Stimulated activated CD4-positive, alpha-beta T cell treated with anti-CD3 and anti-CD28 coated beads, Interleukin-4, amount 100 ng/mL, for 48 hours (primary cell): ENCODE results near the gene DMD.

Experiments used
- DNase-seq, 2 donors: peaks; one replicate each; pipeline ENCODE4 v3.0.0-alpha.2; 2020; ENCODE audit warnings: low read depth in 2 of 2

Gene DMD

DNA sequence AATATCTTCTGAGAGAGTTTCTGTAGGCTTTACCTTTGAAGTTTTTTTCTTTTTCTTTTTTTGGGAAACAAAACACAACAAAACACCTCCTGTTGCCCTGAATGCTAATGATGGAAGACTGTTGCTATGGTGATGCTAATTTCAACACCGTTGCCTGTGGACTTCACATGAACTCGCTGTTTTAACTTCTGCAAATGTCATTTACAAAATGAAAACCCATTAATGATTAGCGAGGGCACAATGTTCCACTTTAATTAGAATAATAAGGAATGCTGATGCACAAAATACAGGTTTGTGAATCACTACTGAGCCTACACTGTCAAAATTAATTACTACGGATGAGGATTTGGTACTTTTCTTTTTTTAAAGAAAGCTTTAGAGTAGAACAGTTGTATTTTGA, 1912.4 kb downstream of the DMD start:
- DNase-seq = no peak

DNA sequence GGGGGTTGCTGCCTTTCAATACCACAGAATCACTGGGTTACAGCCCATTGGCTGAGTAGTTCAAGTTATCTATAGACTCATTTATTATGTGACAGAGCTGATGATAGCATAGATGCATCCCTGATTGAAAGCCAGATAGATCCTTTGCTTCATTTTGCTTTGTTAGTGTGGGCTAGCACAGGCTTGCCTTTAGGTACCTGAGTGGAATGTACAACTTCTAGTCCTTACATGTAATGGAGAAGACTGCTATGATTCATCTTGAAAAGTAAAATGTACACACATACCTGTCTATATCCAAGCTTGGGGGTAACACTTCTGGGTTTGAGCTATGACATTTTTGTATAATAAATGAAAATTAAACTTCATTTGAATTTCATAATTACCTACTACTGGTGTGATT, 1913.5 kb downstream of the DMD start:
- DNase-seq = no peak

DNA sequence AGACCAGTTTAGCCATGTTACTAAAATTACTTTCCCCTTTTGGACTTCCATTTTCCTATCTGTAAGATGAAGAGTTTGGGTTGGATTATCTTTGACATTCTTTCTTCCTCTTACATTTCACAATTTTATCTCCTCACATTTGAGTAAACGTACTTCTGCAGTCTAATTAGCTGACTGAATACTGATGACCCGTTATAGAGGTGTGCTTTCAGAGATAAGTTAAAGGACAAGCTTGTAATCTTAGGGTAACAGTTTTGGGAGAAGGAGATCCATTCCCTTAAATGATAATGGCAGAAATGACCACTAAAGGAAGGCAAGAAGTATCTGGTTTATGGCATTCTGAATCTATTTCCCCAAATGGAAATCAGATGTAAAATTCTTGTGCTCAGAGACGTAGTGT, 1916.9 kb downstream of the DMD start:
- no peak for DNase-seq

DNA sequence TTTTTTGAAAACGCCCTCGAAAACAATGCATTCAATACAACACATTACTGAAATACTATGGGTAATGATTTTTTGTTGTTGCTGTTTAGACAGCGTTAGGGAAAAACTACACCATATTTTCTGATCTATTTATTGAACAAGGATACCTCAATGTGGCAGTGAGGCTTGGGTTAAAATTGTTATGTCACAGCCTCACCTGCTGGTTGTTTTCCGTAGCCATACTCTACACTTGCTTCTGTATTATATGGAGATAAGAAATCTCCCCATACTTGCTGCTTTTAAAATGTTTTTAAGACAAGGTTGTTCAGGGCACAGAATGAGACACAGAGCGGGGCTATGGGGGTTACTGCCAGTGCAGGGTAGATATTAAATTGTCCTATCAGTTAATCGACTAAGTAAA, 1917.9 kb downstream of the DMD start:
- DNase-seq = no peak

DNA sequence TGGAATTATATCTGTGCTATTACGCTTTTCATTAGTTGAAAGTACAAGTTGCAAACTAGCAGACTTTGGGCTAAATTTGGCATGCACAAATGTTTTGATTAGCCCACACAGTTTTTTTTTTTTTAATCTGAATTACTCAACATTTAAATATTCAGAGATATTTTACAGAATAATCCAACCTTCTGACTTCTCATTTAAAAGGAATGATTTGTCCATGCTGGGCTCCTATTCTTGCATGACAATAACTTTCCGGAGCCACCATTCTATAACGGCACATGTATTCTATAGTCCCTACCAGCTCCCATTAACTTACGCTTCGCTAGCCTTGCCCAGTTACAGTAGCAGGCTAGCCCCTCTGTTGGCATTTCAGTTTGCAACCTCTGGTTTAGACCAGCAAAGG, 1920.2 kb downstream of the DMD start:
- no peak for DNase-seq

DNA sequence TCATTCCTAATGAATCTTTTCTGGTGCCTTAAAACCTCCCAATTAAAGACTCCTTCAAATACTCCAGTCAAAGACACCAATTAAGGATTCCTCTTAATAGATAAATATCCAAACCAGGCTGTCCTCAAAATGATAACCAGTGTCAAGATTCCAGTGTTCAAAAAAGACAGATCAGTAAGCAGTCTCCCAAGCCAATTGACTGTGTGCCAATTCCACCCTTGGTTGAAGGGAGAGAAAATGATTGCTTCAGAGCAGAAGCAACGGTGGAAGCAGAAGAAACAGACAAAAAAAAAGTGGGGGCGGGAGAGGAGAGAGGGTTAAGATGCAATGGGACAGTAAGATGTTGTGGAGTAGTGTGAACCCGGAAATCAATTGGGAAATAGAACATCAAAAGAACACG, 1923.5 kb downstream of the DMD start:
- DNase-seq = no peak

DNA sequence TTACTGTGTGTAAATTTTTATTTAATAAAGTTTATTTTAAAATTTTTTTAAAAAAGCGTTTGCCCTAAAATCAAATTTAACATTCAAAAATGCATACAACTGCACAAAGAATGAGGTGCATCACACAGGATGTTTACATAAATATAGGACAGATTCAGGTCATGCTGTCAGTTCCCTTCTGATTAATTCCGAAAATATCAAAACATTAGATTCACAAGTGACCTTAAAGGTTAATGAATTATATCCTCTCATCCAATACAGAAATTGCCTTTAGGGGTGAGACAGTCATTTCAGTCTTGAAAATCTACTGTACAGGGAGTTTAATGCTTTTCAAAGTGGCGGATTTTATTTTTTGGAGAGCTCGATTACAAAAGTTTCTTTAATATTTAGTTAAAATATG, 1930.8 kb downstream of the DMD start:
- DNase-seq = no peak

DNA sequence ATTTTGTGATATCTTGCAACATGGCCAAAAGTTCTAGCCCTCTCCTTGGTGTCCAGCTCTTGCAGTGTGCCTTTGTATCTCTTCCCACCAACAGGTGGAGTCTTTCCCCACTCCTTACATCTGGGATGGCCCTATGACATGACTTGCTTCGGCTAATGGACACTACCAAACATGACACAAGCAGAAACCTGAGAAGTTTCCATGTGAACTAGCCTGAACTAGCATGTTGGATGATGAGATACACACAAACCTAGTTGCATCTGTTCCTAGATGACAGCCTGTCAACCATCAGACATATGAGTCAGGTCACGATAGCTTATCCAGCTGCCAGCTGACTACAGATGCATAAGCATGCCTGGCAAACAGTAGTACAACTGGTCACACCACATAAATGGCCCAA, 1932.0 kb downstream of the DMD start:
- no peak for DNase-seq

DNA sequence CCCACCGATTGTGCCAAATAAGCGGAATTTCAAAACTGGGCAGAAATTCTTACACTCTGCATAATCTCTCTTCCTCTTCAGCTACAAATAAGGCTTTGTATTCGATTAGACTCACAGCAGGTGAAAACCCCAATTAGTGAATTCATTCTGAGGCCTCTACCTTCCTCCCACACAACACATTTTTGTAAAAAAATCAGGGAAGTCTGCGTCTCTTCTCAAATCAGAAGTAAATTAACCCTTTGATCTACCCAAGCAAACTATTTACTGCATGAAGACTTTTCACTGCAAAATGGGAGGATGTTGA, 1938.9 kb downstream of the DMD start:
- no peak for DNase-seq

DNA sequence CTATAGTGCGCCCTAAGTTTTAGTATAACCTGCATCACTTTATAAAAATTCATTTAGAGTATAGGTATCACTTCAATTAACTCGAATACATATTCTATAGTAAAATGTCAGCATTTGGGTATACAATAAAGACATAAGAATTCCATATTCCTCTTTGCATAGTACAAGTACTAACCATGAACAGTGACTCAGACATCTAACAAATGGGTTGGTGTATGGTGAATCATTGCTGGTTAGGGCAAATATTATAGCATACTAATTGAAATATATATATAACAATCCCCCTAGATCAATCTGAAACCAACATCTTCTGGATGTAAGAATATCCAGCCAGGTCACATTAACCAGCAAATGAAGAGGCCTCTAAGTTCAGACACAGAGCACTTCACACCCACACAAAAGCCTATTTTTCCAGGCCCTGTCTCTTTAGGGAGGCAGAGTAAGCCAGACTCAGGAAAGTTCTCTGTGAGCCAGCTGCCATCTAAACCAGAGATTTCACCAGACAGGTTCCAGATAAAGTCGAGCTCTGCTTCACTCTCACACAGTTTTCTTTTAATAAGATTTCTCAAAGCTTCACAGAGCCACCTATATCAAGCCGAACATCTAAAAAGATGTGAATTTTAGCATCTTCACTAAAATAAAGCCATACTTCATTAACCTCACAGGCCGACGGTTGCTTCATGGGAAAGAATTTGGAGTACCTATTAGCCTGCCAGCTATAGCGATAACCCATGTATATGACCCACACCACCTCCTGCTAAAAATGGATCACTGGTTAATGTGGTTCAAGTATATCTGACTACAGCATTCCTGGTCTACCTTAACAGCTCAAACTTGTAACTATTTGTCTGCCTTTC, 1939.5 kb downstream of the DMD start:
- DNase-seq = no peak

DNA sequence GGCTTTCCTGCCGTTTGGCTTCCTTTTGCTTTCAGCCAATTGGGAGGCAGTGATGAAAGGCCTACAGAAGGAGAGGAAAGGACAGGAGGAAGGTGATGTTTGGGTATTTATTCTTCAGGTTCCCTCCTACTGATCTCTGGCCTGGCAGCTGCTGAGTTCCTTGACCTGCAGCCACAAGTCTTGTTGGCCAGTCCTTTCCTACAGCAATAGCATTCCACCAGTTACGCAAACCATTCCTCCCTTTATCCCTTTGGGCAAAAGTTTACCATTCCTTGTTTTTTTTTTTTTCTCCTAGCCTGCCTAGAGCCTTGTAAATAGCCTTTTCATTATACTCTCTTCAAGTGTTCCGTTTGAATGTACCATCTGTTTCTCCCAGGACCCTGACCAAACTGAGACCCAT, 1941.4 kb downstream of the DMD start:
- no peak for DNase-seq

DNA sequence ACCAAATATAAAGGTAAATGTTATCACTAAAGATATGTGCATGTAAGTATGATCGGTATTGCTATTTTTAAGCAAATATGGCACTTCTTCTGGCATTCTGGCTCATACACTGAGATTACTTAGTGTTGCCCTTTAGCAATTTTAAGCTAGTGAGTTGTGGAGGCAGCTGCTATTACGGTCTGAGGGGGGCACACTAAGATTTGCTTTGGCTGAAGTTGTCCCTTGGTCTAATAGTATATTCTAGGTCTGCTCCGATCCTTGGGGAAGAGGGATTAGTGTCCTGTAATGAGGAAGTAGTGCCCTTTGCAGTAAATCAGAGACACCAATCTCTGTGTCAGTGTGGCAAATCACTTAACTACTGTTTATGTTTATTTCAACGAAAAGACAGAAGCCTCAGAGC, 1943.0 kb downstream of the DMD start:
- no peak for DNase-seq

DNA sequence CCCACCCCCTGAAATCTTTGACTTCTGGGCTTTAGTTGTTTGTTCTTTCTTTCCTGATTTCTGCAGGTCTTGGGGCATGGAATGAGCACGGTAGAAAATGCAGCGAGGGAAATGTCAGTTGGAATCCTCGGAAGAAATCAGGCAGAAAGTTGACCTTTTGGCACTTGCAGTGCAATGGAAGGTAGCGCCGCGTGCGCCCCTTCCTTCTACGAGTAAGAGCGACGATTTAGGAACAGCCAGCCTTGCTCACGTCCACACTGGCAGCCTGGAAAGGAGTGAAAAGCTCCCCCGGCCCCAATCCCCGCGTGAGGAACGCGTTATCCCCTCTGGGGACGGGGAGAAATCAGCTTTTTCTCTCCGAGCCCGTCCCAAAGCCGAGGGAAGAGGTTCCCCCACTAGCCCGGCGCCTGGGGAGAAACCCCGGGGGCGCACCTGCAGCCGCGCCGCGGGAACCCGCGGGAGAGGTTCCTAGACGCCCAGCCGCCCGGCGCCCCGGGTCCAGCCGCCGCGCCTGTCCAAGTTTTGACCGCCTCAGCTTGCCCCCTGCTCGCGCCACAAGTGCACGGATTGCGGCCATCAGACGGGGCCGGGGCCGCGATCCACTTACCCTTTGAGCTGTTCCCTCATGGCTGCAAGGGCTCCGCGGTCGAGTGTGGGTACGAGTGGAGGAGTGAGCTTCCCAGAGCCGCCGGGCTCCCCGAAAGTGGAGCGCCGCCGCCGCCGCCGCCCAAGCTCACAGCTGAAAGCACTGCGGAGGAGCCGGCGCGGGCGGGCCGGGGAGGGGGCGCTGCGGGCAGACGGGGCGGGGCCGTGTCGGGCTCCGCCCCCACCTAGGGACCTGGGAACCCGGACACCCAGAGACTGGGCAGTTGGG, 1944.9 kb downstream of the DMD start:
- no peak for DNase-seq

DNA sequence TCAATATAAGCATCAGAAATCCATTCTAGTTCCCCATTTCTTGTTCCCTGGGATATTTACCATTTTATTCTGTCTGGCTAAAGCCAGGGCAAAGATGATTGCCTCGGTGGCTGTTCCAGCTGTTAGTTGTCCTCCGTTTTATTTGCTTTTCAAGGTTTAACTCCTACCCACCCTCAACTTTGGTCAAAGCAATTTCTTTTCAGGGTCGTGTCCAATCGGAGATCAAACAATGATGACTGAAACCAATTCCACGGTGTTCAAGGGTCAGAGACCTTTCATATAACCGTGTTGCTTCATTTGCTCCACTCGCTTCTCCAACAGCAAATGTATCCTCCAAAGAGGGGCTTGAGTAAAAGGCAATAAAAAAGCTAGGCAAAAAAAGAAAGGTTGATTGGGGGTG, 1946.0 kb downstream of the DMD start:
- no peak for DNase-seq

DNA sequence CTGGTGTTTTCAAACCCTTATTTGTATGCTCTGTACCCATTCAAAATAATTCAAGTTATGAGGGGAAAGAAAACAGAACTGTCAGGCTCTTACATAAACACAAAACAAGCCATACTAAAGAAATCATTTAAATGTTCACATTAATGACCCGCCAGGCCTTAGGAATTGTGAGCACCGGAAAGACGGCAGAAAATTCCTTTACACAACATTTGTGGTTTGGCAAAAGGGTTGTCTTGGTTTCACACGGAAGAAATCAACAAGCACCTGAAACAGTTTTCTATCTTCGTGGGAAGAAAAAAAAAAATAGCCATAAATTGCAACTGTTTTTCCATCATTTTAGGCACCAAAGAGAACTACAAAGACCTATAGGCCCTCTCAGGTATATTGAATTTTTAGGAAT, 1951.0 kb downstream of the DMD start:
- no peak for DNase-seq

DNA sequence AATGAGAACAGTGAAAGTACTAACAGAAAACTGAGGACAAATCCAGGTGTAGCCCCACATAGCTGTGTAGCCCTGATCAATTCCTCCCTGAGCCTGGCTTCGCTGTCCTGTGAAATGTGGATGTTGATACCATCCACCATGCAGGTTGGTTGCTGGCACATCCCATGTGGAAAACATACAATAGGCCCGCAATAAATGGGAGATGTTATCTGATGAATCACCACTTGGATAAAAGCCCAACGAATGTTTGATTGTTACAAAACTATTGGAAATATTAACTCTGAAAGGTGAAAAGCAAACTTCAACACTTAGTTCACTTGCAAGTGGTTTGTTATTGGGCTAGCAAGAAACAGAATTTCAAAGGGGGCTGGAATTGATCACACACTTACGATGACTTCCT, 1953.2 kb downstream of the DMD start:
- no peak for DNase-seq

DNA sequence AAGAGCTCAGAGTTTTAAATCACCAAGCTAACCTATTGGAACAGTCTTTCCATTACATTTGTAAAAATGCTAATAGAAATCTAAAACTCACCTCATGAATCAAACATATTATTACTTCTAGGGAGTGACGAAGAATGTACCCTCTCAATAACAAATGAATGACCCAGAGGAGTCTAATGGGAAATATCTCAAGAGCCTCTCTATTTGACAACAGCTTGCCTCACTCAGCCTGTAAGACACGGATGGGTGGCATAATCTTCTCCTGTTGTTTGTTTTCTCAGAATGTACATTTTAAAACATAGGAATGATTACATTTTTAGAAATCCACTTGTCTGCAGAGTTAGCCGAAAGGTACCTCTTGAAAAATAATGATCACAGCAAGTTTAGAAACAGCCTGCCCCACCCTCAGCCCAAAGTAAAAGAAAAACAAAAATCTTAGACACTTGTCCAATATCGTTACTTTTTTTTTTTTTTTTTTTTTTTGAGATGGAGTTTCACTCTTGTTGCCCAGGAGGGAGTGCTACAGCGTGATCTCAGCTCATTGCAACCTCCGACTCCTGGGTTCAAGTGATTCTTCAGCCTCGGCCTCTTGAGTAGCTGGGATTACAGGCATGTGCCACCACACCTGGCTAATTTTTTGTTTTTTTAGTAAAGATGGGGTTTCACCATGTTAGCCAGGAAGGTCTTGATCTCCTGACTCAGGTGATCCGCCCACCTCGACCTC, 1955.9 kb downstream of the DMD start:
- DNase-seq = no peak

DNA sequence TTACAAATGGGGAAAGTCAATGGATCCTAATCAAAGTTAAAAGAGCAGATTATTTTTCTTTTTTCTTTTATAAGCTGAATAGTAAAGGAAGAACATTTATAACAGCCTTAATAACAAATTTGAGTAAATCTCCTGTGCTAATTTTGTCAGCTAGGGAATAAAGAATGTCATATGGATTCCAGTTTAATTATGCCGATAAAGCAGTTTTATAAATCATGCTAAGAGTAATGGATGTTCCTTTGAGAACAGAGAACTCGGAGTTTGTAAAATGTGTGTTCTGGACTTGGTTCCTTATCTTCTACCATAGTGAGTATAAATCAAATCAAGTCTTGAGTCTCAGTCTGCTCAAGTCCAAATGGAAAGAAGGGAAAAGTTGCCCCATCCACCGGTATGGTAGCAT, 1959.2 kb downstream of the DMD start:
- DNase-seq = no peak

DNA sequence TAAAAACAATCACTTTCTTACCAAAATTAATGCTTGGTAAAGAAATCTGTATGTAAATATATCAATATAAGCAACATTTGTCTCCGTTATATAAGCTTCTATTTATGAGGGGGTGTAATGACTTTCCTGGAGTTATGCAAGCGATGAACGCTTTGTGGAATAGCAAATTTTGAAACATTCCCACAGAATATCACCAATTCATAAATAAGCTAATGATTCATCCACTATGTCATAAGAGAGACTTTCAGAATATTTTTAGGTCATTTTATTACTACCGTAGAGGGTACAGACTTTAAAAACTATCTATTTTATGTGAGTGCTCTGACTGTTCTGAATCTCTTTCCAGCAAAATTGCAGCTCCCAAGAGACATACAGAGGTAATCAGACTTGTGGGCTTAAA, 1960.0 kb downstream of the DMD start:
- no peak for DNase-seq

DNA sequence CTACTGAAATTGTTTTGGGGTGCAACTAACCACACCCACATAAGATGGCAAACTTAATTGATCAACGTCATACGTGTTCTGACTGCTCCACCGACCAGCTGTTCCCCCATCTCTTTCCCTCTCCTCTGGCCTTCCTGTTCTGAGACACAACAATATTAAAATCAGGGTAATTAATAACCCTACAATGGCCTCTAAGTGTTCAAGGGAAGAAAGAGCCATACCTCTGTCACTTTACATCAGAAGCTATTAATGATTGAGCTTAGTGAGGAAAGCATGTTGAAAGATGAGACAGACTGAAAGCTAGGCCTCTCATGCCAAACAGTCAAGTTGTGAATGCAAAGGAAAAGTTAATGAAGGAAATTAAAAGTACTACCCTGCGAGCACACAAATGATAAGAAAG, 1965.6 kb downstream of the DMD start:
- DNase-seq = no peak

DNA sequence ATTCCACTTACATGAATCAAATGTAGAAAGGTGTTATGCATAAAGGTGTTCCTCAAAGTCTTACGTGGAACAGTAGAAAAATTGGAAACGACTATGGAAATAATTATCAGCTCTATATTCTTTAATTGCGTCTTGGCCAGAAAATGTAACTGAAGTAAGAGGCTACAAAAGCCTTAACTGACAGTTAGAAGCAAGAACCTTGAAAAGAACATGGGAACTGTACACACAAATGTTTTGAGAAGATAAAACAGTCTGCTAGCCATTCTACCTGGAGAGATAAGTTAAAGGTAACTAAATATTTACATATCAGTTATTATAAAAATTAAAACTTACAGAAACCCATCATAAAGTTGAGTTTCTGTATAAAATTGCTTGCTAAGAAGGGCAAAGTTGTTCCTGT, 1967.5 kb downstream of the DMD start:
- DNase-seq = no peak

DNA sequence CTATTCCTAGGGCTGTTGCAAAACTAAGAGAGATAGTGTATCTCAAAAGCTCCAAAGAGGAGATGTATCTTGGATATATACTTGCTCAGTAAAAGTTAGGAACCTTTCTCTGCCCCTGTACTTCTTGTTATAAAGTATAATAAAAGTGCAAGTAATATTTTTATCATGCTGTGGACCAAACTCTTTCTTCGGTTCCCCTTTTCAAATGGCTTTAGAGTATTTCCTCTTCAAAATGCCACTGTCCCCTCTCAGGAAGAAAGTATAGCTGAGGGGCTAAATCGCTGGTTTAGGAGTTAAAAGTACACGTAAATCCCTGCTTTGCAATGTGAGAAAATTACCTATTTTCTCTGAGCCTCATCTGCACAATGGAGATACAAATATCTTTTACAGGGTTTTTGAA, 1970.4 kb downstream of the DMD start:
- DNase-seq = no peak

DNA sequence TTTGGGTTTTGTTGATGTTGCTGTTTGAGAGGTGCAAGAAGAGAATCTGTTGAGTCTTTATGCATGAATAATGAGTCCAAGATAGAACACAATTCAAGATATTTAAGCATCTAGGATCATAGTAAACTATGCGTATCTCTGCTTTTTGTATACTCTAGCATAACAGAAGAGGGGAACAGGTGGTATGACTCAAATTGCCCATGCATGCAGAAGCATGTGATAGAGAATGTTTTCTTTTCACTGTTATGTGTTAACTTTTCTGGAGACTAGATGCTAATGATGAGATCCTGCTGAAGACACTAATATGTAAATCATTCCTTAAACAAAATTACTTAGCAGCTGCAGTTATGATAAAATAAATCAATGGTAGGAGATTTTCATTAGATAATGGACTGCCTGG, 1974.2 kb downstream of the DMD start:
- DNase-seq = no peak
